Inflammatory macrophage (primary cell): ENCODE data around the gene DNAI1.

ENCODE experiments used
- DNase-seq, 2 donors: peaks; one replicate each; pipeline ENCODE4 v3.0.0-alpha.2; 2020 to 2022

Gene DNAI1

DNA sequence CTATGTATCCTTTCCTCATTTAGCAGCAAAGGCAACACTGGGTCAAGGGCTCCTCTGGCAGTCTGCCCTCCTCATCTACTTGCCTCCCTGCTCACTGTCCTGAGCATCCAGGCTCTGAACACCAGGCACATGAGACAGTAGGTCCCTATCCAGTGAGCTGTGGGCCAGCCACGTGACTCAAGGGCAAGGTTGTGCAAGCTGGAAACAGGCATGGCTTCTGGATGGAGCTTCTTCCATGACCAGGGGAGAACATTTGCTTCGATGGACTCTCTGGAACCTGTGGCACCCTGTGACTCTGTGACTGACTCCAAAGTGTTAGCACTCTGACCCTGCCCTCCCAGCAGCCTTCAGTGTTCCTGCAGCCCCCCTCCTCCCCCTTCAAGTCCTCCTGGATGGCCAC lies 33.0 kb downstream of the DNAI1 start:
- no peak for DNase-seq

DNA sequence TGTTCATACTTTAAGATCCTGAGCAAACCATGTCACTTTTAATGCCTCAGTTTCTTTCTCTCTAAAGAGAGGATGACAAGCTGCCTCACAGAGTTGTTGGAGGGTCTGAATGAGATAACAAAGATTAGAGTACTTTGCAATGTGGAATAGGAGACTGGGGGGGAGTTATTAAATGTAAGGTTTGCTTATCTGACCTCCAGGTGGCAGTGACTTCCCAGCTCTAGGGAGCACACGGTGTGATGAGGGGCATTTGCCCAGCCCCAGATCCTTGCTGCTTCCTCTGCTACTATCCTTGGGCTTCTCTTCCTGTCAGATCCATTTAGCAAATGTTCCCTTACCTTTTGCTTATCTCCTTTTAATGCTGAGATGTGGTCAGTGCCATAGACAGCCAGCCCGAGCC lies 33.4 kb downstream of the DNAI1 start:
- DNase-seq: no peak

DNA sequence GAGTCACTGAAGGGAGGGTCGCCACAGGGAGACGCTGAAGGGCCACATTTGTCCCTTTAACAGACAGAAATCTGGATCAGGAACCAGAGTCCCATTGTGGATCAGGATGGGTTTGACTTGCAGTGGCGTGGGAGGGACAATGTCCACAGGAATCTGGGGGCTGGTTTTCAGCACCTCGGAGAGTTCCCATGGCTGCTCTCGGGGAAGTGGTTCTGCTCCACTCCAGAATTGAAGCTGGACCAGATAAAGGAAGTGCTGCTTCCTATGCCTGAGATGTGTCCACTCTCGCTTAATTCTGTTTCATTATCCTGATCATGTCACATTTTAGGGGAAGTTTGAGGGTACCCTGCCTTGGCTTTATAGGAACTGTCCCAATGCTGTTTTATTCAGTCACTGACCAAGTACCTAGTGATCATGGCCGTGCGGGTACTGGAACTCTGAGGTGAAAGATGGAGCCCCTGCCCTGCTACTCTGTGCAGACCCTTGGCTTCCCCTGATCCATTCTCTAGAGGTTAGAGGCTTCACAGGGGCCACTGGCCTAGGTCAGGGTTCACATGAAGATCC lies 35.4 kb downstream of the DNAI1 start:
- DNase-seq: peak; percentile 58 to 79

DNA sequence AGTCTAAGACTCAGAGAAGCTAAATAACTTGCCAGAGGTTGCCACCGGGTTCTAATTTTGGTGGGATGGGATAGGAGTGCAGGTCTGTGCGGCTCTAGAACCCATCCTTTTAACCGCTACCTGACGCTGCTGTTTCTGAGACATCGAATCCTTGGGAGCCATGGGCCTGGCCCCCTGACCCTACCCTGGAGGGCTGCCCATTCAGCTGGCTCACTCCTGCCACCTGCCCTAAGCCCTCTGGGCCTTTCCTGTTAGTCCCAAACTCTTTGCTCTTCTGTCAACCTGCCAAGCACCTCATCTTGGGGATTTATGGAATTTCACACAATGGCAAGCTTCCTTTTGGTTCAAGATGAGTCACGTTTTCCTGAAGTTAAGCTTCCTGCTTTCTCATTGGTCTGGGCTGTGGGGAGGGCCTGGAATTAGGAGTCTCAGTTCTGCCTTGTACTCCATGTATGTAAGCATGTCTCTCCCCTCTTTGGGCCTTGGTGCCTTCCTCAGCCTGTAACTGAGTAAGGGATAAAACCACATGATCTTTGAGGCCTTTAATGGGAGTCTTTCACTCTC lies 37.6 kb downstream of the DNAI1 start:
- DNase-seq: no peak

DNA sequence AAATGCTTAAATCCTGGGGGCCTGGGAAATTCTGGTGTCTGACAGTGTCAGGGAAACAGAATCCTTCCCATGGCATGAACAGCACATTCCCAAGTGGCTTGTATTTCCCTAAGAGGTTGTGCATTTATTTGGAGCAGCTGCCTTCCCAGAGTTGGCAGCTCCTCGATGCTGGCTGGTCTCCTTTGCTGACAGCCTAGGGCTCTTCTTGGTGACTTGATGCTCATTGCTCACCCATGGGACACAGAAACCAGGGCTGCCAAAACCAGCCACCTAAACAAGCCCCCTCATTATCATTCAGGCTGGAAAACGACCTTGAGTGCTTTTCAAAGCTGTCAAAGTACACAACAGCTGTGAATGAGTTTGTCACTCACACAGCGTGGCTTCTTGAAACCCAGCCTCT lies 39.9 kb downstream of the DNAI1 start:
- no peak for DNase-seq

DNA sequence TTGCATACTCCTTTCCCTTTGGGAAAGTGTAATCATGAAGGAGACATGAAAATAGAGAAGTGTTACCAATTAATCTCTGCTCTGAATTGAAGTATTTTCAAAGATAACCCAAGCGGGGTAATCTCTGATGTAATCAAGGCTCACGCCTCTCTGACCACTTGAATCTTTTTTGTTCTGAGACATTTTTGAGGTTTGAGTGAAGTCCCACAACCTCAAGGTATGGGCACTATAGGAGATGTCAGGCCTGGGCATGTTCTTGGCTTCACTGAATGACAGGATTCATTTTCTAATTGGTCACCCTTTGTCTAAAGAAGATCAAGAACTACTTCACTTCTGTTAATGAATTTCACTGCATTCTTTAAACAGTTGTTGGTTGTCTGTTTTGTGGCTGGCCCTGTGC lies 40.5 kb downstream of the DNAI1 start:
- no peak for DNase-seq

DNA sequence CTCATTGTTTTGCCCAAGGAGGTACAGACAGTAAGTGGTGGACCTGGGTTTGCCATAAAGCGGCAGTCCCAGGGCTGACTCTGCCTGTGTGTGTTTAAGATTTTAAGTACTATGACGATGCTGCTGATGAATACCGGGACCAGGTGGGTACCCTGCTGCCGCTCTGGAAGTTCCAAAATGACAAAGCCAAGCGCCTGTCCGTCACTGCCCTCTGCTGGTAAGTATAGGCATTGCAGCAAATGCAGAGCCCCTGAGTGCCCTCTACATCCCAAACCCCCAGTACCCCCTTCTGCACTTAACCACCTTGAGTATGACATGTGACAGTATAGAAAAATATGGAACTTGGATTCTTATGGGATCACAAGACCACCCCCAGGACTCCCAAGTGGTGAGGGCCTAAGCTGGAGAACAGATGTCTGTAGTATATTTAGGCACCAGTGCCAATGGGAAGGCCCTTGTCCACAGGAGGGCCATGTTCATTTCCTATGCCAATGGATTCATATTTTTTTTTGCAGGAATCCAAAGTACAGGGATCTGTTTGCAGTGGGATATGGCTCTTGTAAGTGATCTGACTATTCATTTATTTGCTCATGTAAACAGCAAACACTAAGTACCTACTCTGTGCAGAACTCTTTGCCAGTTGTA lies 42.1 kb downstream of the DNAI1 start:
- DNase-seq: peak; percentile 36 to 54

DNA sequence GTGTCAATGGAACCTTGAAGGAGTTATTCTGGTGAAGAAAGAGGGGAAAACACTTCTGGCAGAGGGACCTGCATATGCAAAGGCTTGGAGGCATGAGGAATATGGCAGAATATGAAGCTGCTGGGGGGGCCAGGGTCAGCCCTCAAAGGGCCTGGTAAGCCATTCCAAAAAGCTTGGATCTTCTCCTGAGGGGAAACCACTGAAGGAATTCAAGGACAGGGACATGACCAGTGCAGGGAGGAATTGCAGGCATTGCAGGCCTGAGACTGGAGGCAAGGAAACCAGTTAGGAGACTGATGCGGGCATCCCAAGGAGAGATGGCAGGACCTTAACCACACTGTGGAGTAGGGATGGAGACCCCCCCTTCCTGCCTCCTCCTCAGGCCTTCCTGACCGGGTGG lies 42.8 kb downstream of the DNAI1 start:
- DNase-seq: no peak

DNA sequence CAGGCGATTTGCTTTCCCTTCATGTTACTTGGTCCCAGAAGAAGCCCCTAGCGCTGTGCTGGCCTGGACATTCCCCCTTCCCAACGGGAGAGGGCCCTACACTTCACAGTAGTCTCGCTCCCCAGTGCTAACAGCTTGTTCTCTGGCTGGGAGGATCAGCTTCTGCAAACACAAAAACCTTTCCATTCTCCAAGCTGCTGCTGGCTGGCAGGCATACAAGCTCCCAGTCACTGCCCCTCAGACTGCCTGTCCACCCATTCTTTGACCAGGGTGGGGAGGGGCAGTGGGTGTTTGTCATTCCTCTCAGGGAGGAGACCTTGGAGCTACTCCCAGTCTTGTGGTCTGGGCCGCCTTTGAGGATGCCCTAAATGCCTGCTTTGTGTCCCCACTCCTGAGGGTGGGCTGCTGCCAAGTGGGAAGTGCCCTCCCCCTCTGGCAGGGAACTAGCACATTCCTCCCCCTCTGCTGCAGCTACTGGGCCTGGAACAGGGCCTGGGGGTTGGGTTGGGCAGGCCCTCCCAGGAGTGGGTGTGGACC lies 43.4 kb downstream of the DNAI1 start:
- DNase-seq: no peak

DNA sequence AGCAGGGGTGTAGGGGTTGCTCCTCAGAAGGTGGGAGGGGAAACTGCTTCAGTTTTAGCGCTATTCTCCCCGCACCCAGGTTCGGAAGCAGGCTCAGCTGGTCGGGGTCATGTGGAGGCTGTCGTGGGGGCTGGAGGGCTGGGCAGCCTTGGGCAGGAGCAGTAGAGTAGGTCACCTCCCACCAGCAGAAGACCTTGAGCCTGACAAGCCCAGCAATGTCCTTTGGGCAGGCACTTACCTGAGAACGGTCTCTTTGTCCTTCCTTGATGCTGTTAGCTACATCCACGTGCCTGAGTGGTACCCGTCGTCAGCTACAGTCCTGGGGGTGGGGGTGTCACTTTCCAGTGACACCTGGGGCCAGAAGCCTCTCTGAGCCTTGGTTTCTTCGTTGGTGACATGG lies 43.9 kb downstream of the DNAI1 start:
- no peak for DNase-seq

DNA sequence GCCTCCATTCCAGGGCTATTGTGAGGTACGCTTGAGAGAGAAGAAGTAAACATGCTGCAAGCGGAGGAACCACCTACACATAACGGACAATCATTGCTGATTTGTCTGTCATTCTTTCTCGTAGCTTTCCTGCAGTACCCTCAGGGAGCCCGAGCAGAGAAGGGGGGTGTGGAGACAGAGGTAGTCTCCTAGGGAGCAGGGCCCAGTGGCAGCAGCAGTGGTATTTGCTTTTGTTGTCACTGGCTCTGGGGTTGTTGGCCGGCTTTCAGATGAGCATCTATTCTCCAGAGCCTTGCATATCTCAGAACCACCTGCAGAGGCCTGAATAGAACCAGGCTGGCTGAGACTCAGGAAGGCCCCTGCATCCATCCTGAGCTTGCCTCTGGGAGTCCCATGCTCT lies 44.3 kb downstream of the DNAI1 start:
- DNase-seq: no peak

DNA sequence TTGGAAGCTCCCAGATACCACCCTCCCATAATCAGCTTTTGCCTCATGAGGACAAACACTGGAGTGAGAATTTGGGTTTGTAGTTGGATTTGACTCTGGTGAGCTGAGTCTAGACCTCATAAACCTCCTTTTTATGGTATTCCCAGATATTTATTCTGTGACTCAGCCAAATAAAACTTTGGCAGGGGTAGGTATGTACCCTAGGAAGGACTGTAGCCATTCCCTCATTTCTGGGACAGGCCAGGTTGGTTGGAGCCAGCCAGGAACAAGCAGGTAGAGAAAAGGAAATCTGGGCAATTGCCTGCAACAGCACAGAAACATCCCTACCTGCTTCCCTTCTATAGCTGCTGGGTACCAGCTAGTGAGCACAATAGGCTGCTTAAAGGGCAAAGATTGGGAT lies 44.8 kb downstream of the DNAI1 start:
- no peak for DNase-seq

DNA sequence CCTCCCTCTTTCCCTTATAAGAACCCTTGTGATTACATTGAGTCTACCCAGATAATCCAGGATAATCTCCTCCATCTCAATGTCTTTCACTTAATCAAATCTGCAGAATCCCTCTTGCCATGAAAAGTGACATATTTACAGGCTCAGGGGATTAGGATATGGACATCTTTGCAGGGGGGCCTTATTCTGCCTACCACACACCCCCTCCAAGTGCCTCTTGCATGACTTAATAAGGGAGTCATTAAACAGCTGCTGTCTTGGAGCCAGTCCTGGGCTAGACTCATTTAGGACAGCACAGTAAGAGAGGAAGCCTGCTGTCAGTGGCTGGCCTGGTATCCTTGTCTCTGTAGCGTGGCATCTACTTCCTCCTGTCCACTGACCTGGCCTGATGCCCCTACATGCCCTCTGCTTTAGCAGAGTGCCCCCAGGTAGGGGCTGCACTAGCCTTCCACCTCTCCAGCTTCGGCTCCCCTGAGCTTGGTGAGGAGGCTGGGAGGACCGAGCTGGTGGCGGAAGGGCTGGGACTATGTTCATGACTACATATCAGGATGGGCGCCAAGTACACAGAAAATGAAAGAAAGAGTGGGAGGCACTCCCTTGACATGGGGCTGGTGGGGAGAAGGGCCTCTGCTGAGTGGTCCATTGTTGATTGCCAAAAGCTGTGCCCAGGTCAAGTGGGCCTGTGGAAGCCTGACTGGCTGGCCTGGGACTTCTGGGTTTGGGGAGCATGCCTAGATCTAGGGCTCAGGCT lies 46.9 kb downstream of the DNAI1 start:
- no peak for DNase-seq

DNA sequence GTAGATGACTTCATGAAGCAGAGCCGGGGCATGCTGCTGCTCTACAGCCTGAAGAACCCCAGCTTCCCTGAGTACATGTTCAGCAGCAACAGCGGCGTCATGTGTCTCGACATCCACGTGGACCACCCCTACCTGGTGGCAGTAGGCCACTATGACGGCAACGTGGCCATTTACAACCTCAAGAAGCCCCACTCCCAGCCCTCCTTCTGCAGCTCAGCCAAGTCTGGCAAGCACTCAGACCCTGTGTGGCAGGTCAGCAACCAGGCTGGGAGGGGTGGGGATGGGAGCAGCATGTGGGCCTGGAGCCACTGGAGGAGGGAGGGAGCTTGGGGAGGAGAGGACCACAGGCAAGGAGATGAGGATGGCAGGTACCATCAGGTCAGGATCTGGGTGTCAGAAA lies 48.0 kb downstream of the DNAI1 start:
- no peak for DNase-seq

DNA sequence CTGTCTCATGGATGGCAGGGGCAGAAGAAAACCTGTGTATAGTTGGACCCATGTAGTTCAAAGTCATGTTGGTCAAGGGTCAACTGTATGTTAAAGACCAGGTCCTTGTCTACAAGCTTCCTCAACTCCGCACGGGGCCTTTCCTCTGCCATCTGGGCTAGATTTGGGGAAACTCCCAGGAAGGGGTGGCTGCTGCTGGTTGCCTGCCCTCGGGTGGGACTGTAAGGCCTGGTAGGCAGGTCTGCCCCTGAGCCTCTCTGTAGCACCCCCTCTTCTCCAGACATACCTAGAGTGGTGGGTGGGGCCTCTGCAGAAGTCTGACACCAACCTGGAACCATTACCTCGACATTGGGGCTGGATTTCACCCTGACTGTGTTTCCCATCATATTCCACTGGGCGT lies 49.0 kb downstream of the DNAI1 start:
- no peak for DNase-seq

DNA sequence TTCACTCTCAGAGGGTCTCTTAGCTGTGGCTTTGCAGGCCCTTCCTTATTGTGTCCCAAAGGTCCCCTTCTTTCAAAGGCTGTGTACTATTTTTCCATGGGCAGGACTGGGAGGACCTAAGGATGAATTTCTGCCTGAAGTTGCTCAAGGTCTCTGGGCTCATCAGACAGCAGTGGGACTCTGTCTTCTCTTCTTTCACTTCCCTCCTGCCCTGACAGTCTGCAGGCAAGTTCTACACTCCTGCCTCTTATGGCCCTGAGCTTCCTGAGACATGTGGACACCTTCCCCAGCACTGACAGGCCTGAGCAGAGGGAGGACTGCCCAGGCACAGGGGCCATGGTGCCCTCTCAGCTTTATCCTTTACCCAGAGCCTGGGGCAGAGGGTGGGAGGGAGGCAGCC lies 49.4 kb downstream of the DNAI1 start:
- DNase-seq: no peak

DNA sequence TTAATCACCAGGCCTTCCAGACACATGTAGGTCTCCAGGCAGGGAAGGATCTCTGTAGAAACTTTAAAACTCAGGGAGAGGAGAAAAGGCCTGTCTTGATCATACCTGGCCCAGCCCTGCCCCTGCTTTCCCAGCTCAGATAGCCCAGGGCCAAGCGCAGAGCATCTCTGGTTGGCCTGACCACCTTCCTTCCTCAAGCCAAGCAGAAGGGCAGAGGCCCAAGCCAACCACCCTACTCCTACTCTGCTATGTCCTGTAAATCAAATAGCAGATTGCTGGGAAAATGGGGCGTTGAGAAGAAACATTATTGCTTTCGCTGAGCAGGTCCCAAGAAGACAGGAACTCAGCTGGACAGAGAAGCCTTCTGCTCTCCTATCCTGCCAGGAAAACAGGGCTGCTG lies 49.9 kb downstream of the DNAI1 start:
- DNase-seq: no peak

DNA sequence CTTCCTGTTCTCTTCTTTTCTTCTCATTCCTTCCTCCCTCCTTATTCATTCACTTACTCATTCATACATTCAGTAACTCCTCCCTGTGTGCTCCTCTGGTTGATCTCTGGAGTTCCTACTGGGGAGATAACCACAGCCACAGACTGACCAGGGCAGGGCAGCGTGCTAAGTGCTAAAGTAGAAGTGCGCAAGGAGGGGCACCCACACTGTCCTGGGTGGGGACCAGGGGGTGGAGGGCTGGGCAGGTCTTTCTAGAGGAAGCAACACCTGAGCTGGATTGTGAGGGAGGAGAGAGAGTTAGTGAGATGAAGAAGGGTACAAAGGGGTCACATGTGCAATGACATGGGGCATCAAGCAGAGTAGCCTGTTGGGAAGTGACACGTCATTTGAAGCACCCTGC lies 50.3 kb downstream of the DNAI1 start:
- DNase-seq: no peak

DNA sequence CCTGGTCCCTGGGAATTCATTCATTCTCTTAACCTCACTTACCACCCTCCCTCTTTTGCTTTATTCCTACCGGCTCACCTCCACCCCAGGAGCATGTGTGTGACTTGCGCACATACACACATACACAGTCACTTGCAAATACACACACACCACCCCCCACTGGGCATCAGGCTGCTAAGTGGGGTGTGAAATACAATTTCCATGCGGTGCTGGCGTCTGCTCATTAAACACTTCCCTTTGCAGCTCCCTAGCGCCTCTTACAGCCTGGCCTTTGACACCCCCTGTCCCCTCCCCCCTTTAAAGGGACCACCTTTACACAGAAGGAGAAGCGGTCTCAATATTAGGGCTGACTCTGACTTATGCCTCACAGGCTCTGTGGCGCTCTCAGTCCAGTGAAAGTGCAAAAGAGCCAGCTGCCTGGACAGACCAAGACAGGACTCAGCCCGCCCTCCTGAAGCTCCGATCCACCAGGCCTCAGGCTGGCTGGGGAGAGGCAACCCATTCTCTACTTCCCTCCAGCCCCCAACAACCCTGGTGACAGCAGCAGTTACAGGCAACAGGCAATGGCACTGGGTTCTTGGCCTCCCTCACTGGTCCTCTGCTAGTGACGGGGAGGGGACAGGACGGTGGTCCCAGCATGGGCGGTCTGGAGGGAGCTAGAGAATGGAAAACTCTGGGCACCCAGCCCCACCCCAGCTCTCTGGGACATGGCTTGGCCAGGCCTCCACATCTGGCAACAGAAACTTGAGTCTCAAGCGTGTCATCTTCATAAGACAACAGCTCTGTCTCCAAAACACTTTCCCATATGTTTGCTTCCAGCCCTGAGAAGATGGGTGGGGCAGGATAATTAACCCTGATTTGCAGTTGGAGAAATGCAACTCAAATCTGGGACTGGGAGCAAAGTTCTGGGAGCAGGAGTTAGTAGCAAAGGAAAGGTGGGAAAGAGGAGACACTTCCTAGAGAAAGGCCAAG lies 52.2 kb downstream of the DNAI1 start:
- DNase-seq: no peak

DNA sequence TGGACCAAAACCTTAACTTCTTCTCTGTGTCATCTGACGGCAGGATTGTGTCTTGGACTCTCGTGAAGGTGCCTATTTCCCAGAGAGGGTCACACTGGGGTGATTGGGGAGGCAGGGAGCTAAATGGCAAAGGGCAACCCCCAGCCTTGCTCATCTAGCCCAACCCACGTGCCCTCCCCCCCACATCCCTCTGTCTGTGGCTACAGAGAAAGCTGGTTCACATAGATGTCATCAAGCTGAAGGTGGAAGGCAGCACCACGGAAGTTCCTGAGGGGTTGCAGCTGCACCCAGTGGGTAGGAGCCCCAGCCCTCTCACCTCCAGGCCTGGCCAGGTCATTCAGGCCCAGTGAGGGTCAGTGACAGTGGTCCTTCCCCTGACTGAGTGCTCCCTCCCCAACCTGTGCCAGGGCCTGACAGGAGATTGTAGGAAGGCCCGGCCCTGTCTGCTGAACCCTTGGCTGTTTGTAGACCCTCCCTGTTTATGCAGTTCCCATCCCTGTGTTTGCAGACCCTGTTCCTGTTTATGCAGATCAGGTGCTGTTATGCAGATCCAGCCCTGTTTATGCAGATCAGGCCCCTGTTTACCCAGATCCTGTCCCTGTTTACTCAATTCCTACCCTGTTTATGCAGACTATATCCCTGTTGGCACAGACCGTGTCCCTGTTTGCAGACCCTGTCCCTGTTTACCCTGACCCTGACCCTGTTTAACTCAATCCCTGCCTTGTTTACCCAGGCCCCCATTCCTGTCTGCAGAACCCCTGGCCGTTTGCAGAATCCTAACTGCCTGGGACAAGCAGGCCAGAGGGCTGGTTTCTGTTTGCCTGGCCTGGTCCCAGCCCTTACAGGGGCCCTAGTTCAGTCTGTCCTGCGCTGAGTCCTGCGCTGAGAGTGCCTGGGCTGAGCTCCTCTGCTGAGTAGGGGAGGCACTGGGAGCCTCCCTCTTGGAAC lies 53.8 kb downstream of the DNAI1 start:
- DNase-seq: no peak

DNA sequence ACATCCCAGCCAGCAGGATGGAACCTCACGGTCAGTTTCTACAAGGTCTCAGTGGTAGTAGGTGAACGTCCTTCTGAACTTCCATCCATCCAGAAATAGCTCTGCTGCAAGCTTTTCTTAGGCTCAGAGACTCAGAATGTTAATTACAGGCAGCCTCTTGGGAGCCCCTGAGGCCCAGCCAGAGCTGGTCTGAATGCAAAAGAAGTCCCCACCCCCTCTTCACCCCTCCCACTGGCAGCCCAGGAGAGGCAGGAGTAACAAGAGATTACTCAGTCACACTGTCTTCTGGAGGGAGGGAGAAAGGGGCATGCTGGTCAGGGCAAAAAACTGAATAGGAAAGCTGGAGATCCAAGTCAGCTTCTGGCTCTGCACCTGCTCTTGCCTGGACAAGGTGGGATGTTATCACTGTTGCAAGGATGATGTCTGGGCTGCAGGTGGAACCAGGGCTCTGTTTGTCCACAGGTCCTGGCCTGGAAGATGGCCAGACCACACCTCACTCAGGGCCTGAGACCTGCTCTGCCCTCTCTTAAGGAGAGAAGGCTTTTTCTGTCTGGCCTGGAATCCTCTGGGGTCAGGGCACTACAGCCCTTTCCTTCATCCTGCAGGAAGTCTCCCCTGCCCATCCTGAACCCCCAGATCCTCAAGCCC lies 55.1 kb downstream of the DNAI1 start:
- no peak for DNase-seq
